ENCODE measurements around the gene ARF6.

GRCh38 chr14:49904270-49904669 lies 11.4 kb downstream of the ARF6 start:
- TF ChIP-seq ZNF274 (IDR thresholded peaks at IDR 0.05; ENCODE audit: low read depth, low read length): no peak
- TF ChIP-seq SUZ12 (IDR thresholded peaks at IDR 0.05; ENCODE audit: extremely low read depth, insufficient read depth, insufficient read length): no peak

Data from NT2/D1 (cell line).